Measurements from ENCODE around the gene RANBP3.
A peak's percentile ranks its signal among the peaks of the same experiment; 100 is the strongest.
"Not testable (repeated sequence)": the region's sequence is repeated elsewhere in the genome, so short reads cannot be mapped to it uniquely, and the experiment has no call there.

The RANBP3 gene, protein sequence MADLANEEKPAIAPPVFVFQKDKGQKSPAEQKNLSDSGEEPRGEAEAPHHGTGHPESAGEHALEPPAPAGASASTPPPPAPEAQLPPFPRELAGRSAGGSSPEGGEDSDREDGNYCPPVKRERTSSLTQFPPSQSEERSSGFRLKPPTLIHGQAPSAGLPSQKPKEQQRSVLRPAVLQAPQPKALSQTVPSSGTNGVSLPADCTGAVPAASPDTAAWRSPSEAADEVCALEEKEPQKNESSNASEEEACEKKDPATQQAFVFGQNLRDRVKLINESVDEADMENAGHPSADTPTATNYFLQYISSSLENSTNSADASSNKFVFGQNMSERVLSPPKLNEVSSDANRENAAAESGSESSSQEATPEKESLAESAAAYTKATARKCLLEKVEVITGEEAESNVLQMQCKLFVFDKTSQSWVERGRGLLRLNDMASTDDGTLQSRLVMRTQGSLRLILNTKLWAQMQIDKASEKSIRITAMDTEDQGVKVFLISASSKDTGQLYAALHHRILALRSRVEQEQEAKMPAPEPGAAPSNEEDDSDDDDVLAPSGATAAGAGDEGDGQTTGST

DNA sequence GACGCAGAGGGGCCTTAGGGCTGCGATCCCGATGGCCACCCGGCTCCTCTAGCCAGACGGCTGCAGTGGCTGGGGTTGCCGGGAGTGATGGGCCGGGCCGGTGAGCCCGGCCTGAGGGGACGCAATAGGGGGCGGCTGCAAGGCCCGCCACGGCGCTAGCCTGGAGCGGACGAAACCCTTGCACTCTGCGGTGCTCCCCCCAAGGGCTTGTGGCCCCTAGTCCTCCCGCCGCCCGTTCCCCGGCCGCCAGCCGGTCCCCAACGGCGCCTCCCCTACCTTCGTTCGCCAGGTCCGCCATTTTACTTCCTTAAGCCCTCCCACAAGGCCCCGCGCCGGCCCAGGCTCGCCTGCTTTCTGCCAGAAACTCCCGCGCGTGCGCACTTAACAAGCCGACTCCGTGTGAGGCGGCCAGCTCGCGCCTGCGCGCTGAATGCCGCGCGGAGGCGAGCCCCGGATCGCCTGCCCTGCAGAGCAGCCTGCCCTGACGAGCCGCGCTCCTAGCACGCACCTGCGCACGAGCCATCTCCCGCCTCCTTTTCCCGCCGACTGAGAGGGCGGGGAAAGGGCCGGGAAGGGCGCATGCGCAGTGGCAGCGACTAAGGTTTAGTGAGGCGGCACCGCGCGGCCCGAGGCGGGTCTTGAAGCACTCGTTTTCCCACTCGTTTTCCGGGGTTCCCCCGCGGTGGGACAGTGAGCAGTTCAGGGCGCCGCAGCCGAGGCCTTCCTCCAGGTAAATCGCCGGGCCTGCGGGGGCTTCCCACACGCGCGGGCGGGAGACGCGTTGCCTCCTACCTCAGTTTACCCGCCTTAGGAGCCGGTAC, at the start of gene RANBP3:
Gene RANBP3, minus strand, starts transcription at position 356 of the 821 bp plus-strand sequence. Its CDS starts 58 bp downstream, at position 298.
- peak; percentile 93 for DNase-seq

- no peak for DNase-seq
Measured at GRCh38 chr19:6026390-6027227, 48.7 kb upstream of the RANBP3 start.

DNA sequence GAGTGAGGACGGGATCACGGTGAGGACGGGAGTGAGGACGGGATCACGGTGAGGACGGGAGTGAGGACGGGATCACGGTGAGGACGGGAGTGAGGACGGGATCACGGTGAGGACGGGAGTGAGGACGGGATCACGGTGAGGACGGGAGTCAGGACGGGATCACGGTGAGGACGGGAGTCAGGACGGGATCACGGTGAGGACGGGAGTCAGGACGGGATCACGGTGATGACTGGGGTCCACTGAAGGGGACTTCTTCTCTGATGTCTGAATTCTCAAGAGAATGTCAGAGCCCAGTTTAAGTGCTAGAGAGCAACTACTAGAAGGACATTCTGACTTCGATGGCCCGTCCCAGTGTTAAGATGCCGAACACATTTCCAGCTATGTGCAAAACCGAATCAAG, 46.8 kb upstream of the RANBP3 start:
- not testable (repeated sequence) for DNase-seq

DNA sequence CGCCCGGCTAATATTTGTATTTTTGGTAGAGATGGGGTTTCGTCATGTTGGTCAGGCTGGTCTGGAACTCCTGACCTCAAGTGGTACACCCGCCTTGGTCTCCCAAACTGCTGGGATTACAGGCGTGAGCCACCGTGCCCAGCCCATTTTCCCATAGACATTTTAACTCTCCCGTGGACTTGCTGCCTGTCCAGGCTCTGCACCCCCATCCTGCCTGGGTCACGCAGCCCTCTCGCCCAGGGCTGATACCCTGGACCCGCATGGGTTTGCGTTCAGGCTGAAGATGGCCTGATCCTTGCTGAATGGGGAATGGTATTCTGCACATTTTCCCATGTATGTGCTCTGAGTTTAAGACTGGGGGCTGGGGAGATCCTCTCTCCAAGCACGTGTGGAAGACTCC, 46.0 kb upstream of the RANBP3 start:
- no peak for DNase-seq

DNA sequence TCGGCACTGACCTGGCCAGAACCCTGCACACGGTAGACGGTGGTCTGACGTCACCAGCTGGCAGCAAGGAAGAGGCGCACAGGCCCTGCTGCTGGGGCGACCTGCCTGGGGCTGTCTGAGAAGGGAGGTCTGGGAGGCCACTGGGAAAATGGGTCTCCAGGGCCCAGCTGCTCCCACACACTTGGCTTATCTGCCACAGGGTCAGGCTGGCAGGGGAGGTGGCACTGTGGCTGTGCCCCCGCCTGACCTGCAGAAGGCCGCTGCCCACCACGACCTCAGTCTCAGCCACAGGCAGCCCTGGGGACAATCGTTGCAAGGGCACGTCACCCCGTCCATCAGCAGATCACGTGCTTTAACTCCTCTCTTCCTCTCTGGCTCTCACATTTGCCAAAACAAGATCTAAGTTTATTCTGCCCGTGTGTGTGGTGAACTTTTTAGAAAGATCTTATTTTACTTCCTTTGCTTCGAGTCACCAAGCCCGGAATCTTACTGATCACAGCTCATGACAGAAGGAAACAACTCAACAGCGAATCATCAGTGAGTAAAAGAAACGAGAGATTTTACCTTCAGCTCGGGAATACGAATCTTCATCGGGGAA, 45.2 kb upstream of the RANBP3 start:
- no peak for DNase-seq

GRCh38 chr19:6022570-6023064, 44.7 kb upstream of the RANBP3 start:
- DNase-seq = no peak

DNA sequence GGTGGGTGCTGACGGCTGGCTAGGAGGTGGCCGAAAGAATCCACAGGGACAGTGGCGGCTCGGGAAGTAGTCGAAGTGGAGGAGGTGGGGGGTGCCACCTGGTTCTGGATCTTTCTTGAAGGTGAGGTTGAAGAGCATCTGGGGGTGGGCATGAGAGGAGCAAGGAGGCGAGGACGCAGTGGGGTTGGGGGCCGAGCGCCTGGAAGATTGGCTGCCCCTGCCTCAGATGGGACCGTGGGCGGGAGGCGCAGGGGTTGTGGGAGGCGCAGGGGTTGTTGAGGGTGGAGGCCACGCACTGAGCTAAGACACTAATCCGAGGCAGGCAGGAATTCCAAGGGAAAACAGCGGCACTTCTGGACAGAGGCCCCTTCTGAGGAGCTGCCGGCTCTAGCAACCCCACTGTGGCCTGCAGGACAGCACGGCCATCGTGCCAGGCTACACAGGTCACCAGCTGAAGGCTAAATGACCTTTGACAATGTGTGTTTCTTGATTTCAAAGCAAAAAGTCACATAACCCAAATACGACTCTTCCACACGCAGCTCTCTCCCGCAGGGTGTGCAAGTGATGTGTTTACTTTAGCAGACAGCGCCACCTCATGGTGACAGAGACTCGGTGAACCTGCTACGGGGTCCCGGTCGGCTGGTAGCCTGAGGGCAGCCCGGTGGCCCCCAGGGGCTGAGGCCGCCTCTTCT, 44.1 kb upstream of the RANBP3 start:
- DNase-seq = peak; percentile 24

DNA sequence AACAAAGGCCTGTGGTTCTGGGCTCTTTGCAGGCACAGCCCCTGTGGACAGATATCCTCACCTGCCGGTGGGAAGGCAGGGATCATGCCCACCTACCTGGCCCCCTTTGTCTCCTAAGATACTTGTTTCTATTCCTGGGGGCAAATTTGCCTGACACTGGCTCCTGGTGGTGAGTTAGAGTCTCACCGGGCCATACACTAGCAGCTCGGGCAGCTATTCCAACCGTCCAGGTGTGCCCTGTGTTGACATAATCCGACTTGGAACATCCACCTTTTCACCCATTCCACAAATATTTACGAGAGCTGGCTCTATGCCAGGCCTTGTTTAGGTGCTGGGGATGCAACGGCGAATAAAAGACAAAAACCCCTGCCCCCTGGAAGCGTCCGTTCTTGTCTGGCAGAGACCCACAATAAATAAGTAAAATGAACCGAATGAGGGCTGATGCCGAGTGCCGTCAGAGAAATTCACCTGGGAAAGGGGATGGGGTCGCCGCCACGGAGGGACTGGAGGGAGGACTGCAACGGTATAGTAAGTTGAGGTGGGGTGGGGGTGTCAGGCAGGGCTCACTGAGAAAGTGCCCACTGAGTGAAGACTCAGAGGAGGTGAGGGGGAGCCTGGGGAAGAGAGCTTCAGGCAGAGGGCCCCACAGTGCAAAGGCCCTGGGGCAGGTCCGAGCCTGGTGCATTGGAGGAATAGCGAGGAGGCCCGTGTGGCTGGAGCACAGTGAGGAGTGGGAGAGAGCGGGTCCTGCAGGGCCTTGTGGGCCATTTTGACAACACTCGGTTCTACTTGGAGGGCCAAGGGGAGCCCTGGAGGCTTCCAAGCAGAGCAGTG, 43.2 kb upstream of the RANBP3 start:
- DNase-seq = no peak

DNA sequence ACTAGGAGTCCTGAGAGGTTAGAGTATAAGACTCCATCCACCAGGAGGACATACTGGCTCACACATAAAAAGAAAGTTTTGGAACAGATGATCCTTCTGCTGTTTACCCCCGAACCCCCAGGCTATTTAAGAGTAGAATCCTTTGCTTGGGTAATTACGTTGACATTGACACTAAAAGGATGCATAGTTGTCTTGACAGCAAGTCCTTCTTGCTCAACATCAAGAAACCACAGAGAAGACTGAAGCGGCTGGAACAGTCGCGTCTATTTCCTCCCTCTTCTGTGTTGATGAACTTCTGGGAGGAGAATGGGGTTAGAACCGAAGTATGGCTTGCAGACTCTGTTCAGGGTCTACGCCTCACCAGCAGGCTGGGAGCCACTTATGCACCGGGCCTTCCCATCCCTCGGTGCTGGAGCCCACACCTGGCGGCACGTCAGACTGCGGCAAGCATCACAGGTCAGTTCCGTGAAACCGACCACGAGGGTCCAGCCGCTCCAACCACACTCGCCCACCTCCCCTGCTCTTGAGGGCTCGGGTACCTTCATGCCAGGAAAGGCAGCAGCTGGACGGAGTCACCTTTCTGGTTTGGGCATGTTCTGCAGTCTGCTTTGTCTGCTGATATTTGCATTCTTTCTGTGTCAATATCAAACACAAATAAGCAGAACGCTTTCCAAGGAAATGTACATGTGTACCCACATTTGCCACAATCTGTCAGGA, 42.4 kb upstream of the RANBP3 start:
- DNase-seq = no peak

- no peak for DNase-seq
Measured at GRCh38 chr19:6018786-6019185, 40.8 kb upstream of the RANBP3 start.

GRCh38 chr19:6017576-6017975, 39.6 kb upstream of the RANBP3 start:
- no peak for DNase-seq

DNA sequence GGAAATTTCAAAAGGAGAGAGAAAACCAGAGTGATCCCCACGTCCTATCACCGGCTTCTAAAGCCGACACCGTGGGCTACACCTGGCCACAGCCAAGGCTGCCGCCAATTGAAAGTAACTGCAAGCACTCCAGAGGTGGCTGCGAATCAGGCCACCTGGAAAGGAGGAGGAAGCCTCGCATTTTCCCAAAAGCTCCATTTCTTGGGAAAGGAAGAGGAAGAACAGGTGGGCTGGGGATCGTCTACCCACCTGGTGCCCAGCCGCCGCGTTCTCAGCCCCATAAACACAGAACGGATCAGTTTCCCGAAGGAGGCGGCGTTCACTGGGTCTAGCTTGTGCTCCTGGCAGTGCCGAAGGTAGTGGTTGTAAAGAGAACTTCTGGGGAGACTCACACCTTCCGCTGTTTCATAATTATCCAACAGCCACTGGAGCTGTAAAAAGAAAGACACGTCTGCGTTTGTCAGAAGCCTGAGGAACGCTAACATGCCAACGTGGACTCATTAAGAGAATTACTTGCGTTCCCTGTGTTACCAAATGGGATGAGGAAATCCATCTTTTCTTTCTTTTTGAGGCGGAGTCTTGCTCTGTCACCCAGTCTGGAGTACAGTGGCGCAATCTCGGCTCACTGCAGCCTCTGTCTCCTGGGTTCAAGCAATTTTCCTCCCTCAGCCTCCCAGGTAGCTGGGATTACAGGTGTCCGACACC, 38.1 kb upstream of the RANBP3 start:
- DNase-seq = no peak

GRCh38 chr19:6014551-6015135, 36.7 kb upstream of the RANBP3 start:
- DNase-seq = no peak

- DNase-seq = no peak
Measured at GRCh38 chr19:6012426-6013170, 34.7 kb upstream of the RANBP3 start.

DNA sequence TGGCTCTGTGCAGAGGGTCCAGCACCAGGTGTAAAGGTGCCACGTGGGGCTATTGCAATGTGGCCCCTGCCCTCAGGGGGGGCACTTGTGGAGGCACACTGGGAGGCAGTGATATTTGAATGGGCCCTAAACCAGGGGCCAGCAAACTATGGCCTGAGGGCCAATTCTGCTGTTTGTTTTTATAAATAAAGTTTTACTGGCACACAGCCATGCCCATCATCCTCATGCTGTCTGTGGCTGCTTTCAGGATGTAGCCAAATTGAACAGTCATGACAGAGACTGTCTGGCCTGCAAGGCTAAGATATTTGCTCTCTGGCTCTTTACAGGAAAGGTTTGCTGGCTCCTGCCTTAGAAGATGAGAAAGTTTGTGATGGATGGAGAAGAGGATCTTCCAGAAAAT, 33.9 kb upstream of the RANBP3 start:
- no peak for DNase-seq

- DNase-seq = no peak
Measured at GRCh38 chr19:6011206-6011605, 33.3 kb upstream of the RANBP3 start.

DNA sequence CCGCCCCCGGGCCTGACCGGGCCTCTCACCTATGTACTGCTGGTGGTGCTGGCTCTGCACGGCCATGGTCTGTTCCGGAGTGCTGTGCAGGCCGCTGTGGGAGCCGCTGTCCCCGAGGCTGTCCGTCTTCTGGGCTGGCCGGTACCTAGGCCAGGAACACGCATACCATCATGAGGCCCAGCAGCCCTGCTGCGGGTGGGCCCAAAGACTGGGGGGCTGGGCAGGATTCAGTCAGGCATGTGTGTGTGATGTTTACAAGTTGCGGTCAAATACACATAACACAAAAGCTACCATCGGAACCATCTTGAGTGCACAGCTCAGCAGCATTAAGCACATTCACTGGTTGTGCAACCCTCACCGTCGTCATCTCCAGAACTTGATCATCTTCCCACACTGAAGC, 32.2 kb upstream of the RANBP3 start:
- no peak for DNase-seq

DNA sequence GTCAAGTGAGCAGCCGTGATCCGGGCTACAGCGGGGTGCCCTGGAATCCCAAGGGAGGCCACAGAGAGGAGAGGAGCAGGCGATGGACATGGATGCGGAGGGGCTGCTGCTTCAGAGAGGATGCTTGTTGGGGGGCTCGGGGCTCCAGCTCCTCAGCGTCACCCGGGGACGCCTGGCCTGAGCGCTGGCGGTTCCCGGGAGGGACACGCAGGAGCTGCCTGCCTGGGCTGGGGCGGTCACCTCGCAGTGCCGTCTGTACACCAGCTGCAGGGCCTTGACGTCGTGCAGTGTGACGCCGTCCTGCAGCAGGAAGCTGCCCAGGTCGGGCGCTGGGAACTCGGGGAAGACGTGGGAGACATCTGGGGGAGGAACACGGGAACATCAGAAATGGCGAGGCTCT, 29.9 kb upstream of the RANBP3 start:
- DNase-seq = no peak

All from NCI-H2227 treated with DMSO at 0.1 percent for 48 hours (cell line).